ENCODE results near the gene KRT16.

GRCh38 chr17:41563607-41564170 lies 48.9 kb downstream of the KRT16 start:
- no peak for TF ChIP-seq EP300 (IDR thresholded peaks at IDR 0.05)
- TF ChIP-seq, protein P1, sequence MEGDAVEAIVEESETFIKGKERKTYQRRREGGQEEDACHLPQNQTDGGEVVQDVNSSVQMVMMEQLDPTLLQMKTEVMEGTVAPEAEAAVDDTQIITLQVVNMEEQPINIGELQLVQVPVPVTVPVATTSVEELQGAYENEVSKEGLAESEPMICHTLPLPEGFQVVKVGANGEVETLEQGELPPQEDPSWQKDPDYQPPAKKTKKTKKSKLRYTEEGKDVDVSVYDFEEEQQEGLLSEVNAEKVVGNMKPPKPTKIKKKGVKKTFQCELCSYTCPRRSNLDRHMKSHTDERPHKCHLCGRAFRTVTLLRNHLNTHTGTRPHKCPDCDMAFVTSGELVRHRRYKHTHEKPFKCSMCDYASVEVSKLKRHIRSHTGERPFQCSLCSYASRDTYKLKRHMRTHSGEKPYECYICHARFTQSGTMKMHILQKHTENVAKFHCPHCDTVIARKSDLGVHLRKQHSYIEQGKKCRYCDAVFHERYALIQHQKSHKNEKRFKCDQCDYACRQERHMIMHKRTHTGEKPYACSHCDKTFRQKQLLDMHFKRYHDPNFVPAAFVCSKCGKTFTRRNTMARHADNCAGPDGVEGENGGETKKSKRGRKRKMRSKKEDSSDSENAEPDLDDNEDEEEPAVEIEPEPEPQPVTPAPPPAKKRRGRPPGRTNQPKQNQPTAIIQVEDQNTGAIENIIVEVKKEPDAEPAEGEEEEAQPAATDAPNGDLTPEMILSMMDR (IDR thresholded peaks at IDR 0.05): no peak
- no peak for TF ChIP-seq POLR2A (IDR thresholded peaks at IDR 0.05)
- TF ChIP-seq POLR2AphosphoS5 (IDR thresholded peaks at IDR 0.05): no peak

Measured in stomach (tissue), 4 donors.